ENCODE results near the gene PLXNB3. TPM values are rescaled to one million over a fixed set of nuclear protein-coding genes. Genes with fewer than 3 reads are reported as not detected.

PLXNB3 gene
- total RNA-seq (under 1 TPM; 0.42 to 0.50 TPM), polyA plus RNA-seq (under 1 TPM; 0.11 to 0.69 TPM)

GRCh38 chrX:153763989-153764755, at the start of gene PLXNB3:
TSS of gene PLXNB3 (plus strand) at chrX:153764249. CDS start at chrX:153765536, 1,287 bp downstream.
- Histone ChIP-seq H3K9ac (ENCODE audit: low read depth in 1 of 2, low read length in 2 of 2) (no peak within 1 kb of the TSS), H3K27me3 (ENCODE audit: control insufficient read depth in 4 of 4, insufficient read depth in 4 of 4, low read length in 3 of 4) (no peaks in the 10 kb centered on the region), H3K27ac (ENCODE audit: low read depth in 1 of 2, low read length in 2 of 2) (no peak within 1 kb of the TSS), H3K4me1 (ENCODE audit: control insufficient read depth in 4 of 4, insufficient read depth in 4 of 4, low read length in 3 of 4) (peaks cover 0 to 7% (median 0%) of the 10 kb centered on the region in 4 donors), H3K4me3 (ENCODE audit: low read depth in 1 of 3, low read length in 3 of 3) (no peak within 1 kb of the TSS), H3K9me3 (ENCODE audit: control insufficient read depth in 4 of 4, low read length in 3 of 4) (no peaks in the 10 kb centered on the region), H3K36me3 (ENCODE audit: control insufficient read depth in 4 of 4, insufficient read depth in 3 of 4, low read depth in 1 of 4, low read length in 3 of 4) (no peaks in the 10 kb centered on the region)
- DNase-seq (ENCODE audit: low spot score), result peak; percentile 73
- WGBS, result 25% methylated on average over 26 of the region's 26 CpGs
- TF ChIP-seq CTCF (IDR thresholded peaks at IDR 0.05; ENCODE audit: low read depth, low read length, missing input control), result peak; percentile 80
- TF ChIP-seq JUND (IDR thresholded peaks at IDR 0.05), result no peak
- TF ChIP-seq GABPA (IDR thresholded peaks at IDR 0.05 in 1 of 2, conservative IDR thresholded peaks at IDR 0.05 in 1 of 2), result no peak
- TF ChIP-seq ATF3 (IDR thresholded peaks at IDR 0.05), result no peak
- peak; percentile 87 to 97 for TF ChIP-seq RAD21 (IDR thresholded peaks at IDR 0.05)

GRCh38 chrX:153714256-153714655, 49.8 kb upstream of the PLXNB3 start:
- 88% methylated on average over 3 of the region's 3 CpGs for WGBS
- Histone ChIP-seq H3K9ac (ENCODE audit: low read depth in 1 of 2, low read length in 2 of 2) (no peak overlapping the region), H3K36me3 (ENCODE audit: control insufficient read depth in 4 of 4, insufficient read depth in 3 of 4, low read depth in 1 of 4, low read length in 3 of 4) (peaks cover 7 to 43% (median 20%) of the 10 kb centered on the region in 4 donors), H3K27me3 (ENCODE audit: control insufficient read depth in 4 of 4, insufficient read depth in 4 of 4, low read length in 3 of 4) (no peaks in the 10 kb centered on the region), H3K4me1 (ENCODE audit: control insufficient read depth in 4 of 4, insufficient read depth in 4 of 4, low read length in 3 of 4) (no peaks in the 10 kb centered on the region), H3K9me3 (ENCODE audit: control insufficient read depth in 4 of 4, low read length in 3 of 4) (no peaks in the 10 kb centered on the region), H3K27ac (ENCODE audit: low read depth in 1 of 2, low read length in 2 of 2) (no peak overlapping the region), H3K4me3 (ENCODE audit: low read depth in 1 of 3, low read length in 3 of 3) (no peak overlapping the region)
- TF ChIP-seq HNF4A (conservative IDR thresholded peaks at IDR 0.05) (no peak), SP1 (IDR thresholded peaks at IDR 0.05) (no peak), TAF1 (conservative IDR thresholded peaks at IDR 0.05) (no peak), ATF3 (IDR thresholded peaks at IDR 0.05) (no peak), FOXA2 (IDR thresholded peaks at IDR 0.05) (no peak), JUND (IDR thresholded peaks at IDR 0.05) (no peak), GABPA (IDR thresholded peaks at IDR 0.05 in 1 of 2, conservative IDR thresholded peaks at IDR 0.05 in 1 of 2) (no peak), ZBTB33 (IDR thresholded peaks at IDR 0.05) (no peak), RAD21 (IDR thresholded peaks at IDR 0.05) (no peak), REST (IDR thresholded peaks at IDR 0.05) (no peak)
- DNase-seq (ENCODE audit: low spot score), result no peak
